ENCODE data around the gene TAS1R1. TPM values are rescaled to one million over a fixed set of nuclear protein-coding genes. Genes with fewer than 3 reads are reported as not detected.

The TAS1R1 gene
- total RNA-seq, 2 experiments from 2014 or later = not detected

GRCh38 chr1:6579374-6580118 lies 24.4 kb downstream of the TAS1R1 start, which contains the start of gene ZBTB48:
TSS of gene ZBTB48 (plus strand) at chr1:6579994. CDS start at chr1:6580610, 616 bp downstream.
- Mint-ChIP-seq H3K36me3 (ENCODE audit: low read depth) (peaks cover 4% of the 10 kb centered on the region), H3K4me3 (peak within 1 kb of the TSS; percentile 97), H3K27me3 (ENCODE audit: low read depth) (no peaks in the 10 kb centered on the region), H3K9me3 (no peaks in the 10 kb centered on the region), H3K27ac (peak within 1 kb of the TSS; percentile 94), H3K4me1 (ENCODE audit: low read depth) (peaks cover 34% of the 10 kb centered on the region)
- CTCF ChIA-PET = interaction anchor here (1.0 kb wide), 1 partner anchor 25 kb away, joined by 4 read pairs; the partner anchor contains the start of gene NOL9
- peak; percentile 98 for DNase-seq
- intact Hi-C loops (cut with micrococcal nuclease) = loop anchor here (1.0 to 2.0 kb wide), 4 partner anchors 22 to 45 kb away; partner anchors contain the start of genes NOL9, PHF13 and THAP3

- DNase-seq = no peak
- peak overlapping the region; percentile 97 for H3K4me3 Mint-ChIP-seq
- H3K36me3 Mint-ChIP-seq (ENCODE audit: low read depth) = peaks cover 4% of the 10 kb centered on the region
- CTCF ChIA-PET = interaction anchor here (1.0 kb wide), 1 partner anchor 26 kb away, joined by 4 read pairs; the partner anchor contains the start of gene NOL9
- no peaks in the 10 kb centered on the region for H3K9me3 Mint-ChIP-seq
- H3K4me1 Mint-ChIP-seq (ENCODE audit: low read depth) = peaks cover 38% of the 10 kb centered on the region
- H3K27ac Mint-ChIP-seq = peak overlapping the region; percentile 94
- H3K27me3 Mint-ChIP-seq (ENCODE audit: low read depth) = no peaks in the 10 kb centered on the region
- intact Hi-C loops (cut with micrococcal nuclease) = no loop called here
These were observed 25.0 kb downstream of the TAS1R1 start for GRCh38 chr1:6580119-6580592.

- peaks cover 38% of the 10 kb centered on the region for H3K4me1 Mint-ChIP-seq (ENCODE audit: low read depth)
- peaks cover 4% of the 10 kb centered on the region for H3K36me3 Mint-ChIP-seq (ENCODE audit: low read depth)
- CTCF ChIA-PET = interaction anchor here (0.6 to 1.3 kb wide), 3 partner anchors 19 to 87 kb away, joined by 3 to 8 read pairs (median 4); no protein-coding TSS in a partner anchor
- H3K27me3 Mint-ChIP-seq (ENCODE audit: low read depth) = no peaks in the 10 kb centered on the region
- no peaks in the 10 kb centered on the region for H3K9me3 Mint-ChIP-seq
- DNase-seq = no peak
- peak overlapping the region; percentile 97 for H3K4me3 Mint-ChIP-seq
- H3K27ac Mint-ChIP-seq = peak overlapping the region; percentile 82
- intact Hi-C loops (cut with micrococcal nuclease) = no loop called here
These were observed 25.7 kb downstream of the TAS1R1 start for GRCh38 chr1:6580593-6581409.

GRCh38 chr1:6581561-6582305 lies 26.6 kb downstream of the TAS1R1 start:
- DNase-seq = no peak
- H3K9me3 Mint-ChIP-seq = no peaks in the 10 kb centered on the region
- intact Hi-C loops (cut with micrococcal nuclease) = no loop called here
- peaks cover 38% of the 10 kb centered on the region for H3K4me1 Mint-ChIP-seq (ENCODE audit: low read depth)
- CTCF ChIA-PET = interaction anchor here (0.6 to 1.3 kb wide), 4 partner anchors 19 to 88 kb away, joined by 3 to 8 read pairs (median 4); no protein-coding TSS in a partner anchor
- H3K4me3 Mint-ChIP-seq = peak overlapping the region; percentile 29
- no peaks in the 10 kb centered on the region for H3K27me3 Mint-ChIP-seq (ENCODE audit: low read depth)
- peaks cover 4% of the 10 kb centered on the region for H3K36me3 Mint-ChIP-seq (ENCODE audit: low read depth)
- H3K27ac Mint-ChIP-seq = peak overlapping the region; percentile 37

- H3K9me3 Mint-ChIP-seq = no peaks in the 10 kb centered on the region
- peak overlapping the region; percentile 53 for H3K27ac Mint-ChIP-seq
- CTCF ChIA-PET = no interaction called here
- intact Hi-C loops (cut with micrococcal nuclease) = no loop called here
- H3K4me3 Mint-ChIP-seq = no peak overlapping the region
- DNase-seq = no peak
- peaks cover 45% of the 10 kb centered on the region for H3K4me1 Mint-ChIP-seq (ENCODE audit: low read depth)
- peaks cover 4% of the 10 kb centered on the region for H3K36me3 Mint-ChIP-seq (ENCODE audit: low read depth)
- H3K27me3 Mint-ChIP-seq (ENCODE audit: low read depth) = no peaks in the 10 kb centered on the region
These were observed 27.3 kb downstream of the TAS1R1 start for GRCh38 chr1:6582370-6582769.

- H3K27ac Mint-ChIP-seq = no peak overlapping the region
- no peaks in the 10 kb centered on the region for H3K9me3 Mint-ChIP-seq
- no peak for DNase-seq
- H3K4me1 Mint-ChIP-seq (ENCODE audit: low read depth) = peaks cover 45% of the 10 kb centered on the region
- no peaks in the 10 kb centered on the region for H3K27me3 Mint-ChIP-seq (ENCODE audit: low read depth)
- intact Hi-C loops (cut with micrococcal nuclease) = no loop called here
- CTCF ChIA-PET = interaction anchor here (0.6 kb wide), 1 partner anchor 72 kb away, joined by 3 read pairs; no protein-coding TSS in a partner anchor
- no peak overlapping the region for H3K4me3 Mint-ChIP-seq
- peaks cover 4% of the 10 kb centered on the region for H3K36me3 Mint-ChIP-seq (ENCODE audit: low read depth)
These were observed 29.3 kb downstream of the TAS1R1 start for GRCh38 chr1:6584126-6585080.

GRCh38 chr1:6585081-6585722 lies 30.1 kb downstream of the TAS1R1 start:
- Mint-ChIP-seq H3K27ac (no peak overlapping the region), H3K36me3 (ENCODE audit: low read depth) (peaks cover 3% of the 10 kb centered on the region), H3K4me3 (no peak overlapping the region), H3K27me3 (ENCODE audit: low read depth) (no peaks in the 10 kb centered on the region), H3K4me1 (ENCODE audit: low read depth) (peaks cover 40% of the 10 kb centered on the region), H3K9me3 (no peaks in the 10 kb centered on the region)
- CTCF ChIA-PET = no interaction called here
- no peak for DNase-seq
- intact Hi-C loops (cut with micrococcal nuclease) = no loop called here

- CTCF ChIA-PET = no interaction called here
- Mint-ChIP-seq H3K36me3 (ENCODE audit: low read depth) (peaks cover 2% of the 10 kb centered on the region), H3K4me1 (ENCODE audit: low read depth) (peaks cover 35% of the 10 kb centered on the region), H3K4me3 (no peak overlapping the region), H3K27me3 (ENCODE audit: low read depth) (no peaks in the 10 kb centered on the region), H3K27ac (no peak overlapping the region), H3K9me3 (no peaks in the 10 kb centered on the region)
- intact Hi-C loops (cut with micrococcal nuclease) = no loop called here
- DNase-seq = no peak
These were observed 30.7 kb downstream of the TAS1R1 start for GRCh38 chr1:6585841-6586240.

- intact Hi-C loops (cut with micrococcal nuclease) = no loop called here
- Mint-ChIP-seq H3K4me1 (ENCODE audit: low read depth) (peaks cover 30% of the 10 kb centered on the region), H3K27ac (no peak overlapping the region), H3K27me3 (ENCODE audit: low read depth) (no peaks in the 10 kb centered on the region), H3K9me3 (no peaks in the 10 kb centered on the region), H3K4me3 (no peak overlapping the region), H3K36me3 (ENCODE audit: low read depth) (peaks cover 1% of the 10 kb centered on the region)
- no peak for DNase-seq
- CTCF ChIA-PET = no interaction called here
These were observed 31.3 kb downstream of the TAS1R1 start for GRCh38 chr1:6586404-6586816.

- intact Hi-C loops (cut with micrococcal nuclease) = no loop called here
- Mint-ChIP-seq H3K4me1 (ENCODE audit: low read depth) (peaks cover 22% of the 10 kb centered on the region), H3K27me3 (ENCODE audit: low read depth) (no peaks in the 10 kb centered on the region), H3K27ac (peak overlapping the region; percentile 69), H3K4me3 (no peak overlapping the region), H3K36me3 (ENCODE audit: low read depth) (no peaks in the 10 kb centered on the region), H3K9me3 (no peaks in the 10 kb centered on the region)
- no peak for DNase-seq
- CTCF ChIA-PET = no interaction called here
These were observed 32.3 kb downstream of the TAS1R1 start for GRCh38 chr1:6587261-6588005.

Data from activated naive CD4-positive, alpha-beta T cell treated with anti-CD3 and anti-CD28 coated beads for 36 hours (primary cell).